IgD-negative memory B cell (primary cell): ENCODE data around the gene FMN2. TPM values are rescaled to one million over a fixed set of nuclear protein-coding genes. Genes with fewer than 3 reads are reported as not detected.

ENCODE experiments used
- H3K27ac Mint-ChIP-seq, 3 donors: one replicate each; pipeline ENCODE4 v1.8.0; 2020 to 2022; ENCODE audit warnings: mild to moderate bottlenecking in 3 of 3, mixed read lengths in 3 of 3, moderate library complexity in 1 of 3
- H3K27me3 Mint-ChIP-seq: one replicate; pipeline ENCODE4 v1.8.0; 2021; ENCODE audit warnings: mixed read lengths
- H3K36me3 Mint-ChIP-seq: one replicate; pipeline ENCODE4 v1.8.0; 2020; ENCODE audit warnings: mild to moderate bottlenecking, mixed read lengths
- H3K4me1 Mint-ChIP-seq, 3 donors: one replicate each; pipeline ENCODE4 v1.8.0; 2020 to 2022; ENCODE audit warnings: mixed read lengths in 3 of 3, mild to moderate bottlenecking in 1 of 3
- H3K4me3 Mint-ChIP-seq, 4 donors: one replicate each; pipeline ENCODE4 v1.8.0; 2020 to 2022; ENCODE audit warnings: mild to moderate bottlenecking in 4 of 4, mixed read lengths in 4 of 4, moderate library complexity in 3 of 4
- H3K9me3 Mint-ChIP-seq, 3 donors: one replicate each; pipeline ENCODE4 v1.8.0; 2020 to 2021; ENCODE audit warnings: mixed read lengths in 3 of 3, mild to moderate bottlenecking in 1 of 3
- polyA plus RNA-seq: library from polyadenylated mRNA; unstranded; fragments of 300-500 nt; fragmentation: Illumina TruSeq; gene quantifications from one replicate; pipeline ENCODE4 v1.2.3, GENCODE V29; 2021

FMN2 gene
- polyA plus RNA-seq, 1 donor from 2014 or later: not detected

DNA sequence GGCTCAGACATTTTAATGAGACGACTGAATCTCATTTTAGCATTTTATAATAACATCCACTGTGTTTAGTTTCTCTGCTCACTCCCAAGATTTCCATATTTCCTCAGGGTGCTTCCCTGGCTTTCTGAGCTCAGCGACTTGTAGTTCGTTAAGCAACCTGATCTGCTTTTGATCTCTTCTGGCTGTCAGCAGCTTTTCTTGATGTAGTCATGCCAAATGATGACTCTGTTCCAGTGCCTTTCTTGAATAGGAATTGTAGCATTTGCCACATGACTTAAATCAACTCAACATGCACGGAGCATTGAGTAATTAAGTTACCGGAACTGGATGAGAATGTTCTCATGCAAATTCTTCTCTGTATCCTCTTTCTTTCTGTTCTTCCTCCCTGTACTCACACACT lies 246.1 kb downstream of the FMN2 start:
- H3K27me3 Mint-ChIP-seq: no peaks in the 10 kb centered on the region
- no peak overlapping the region for H3K27ac Mint-ChIP-seq
- no peaks in the 10 kb centered on the region for H3K36me3 Mint-ChIP-seq
- H3K9me3 Mint-ChIP-seq: peaks cover 2 to 5% (median 3%) of the 10 kb centered on the region in 3 donors
- H3K4me1 Mint-ChIP-seq: no peaks in the 10 kb centered on the region
- no peak overlapping the region for H3K4me3 Mint-ChIP-seq

DNA sequence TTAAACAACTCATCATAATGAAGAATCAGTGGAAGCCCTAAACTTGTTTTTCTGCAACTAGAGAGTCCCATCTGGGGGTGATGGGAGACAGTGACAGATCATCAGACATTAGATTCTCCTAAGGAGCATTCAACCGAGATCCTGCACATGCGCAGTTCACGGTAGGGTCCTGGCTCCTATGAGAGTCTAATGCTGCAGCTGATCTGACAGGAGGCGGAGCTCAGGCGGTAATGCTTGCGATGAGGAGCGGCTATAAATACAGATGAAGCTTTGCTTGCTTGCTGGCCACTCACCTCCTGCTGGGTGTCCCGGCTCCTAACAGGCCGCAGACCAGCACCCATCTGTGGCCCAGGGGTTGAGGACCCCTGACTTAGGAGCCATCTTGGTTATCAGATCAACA lies 247.2 kb downstream of the FMN2 start:
- peaks cover 2 to 5% (median 4%) of the 10 kb centered on the region in 3 donors for H3K9me3 Mint-ChIP-seq
- no peak overlapping the region for H3K4me3 Mint-ChIP-seq
- H3K27me3 Mint-ChIP-seq: no peaks in the 10 kb centered on the region
- no peaks in the 10 kb centered on the region for H3K4me1 Mint-ChIP-seq
- H3K36me3 Mint-ChIP-seq: no peaks in the 10 kb centered on the region
- H3K27ac Mint-ChIP-seq: peak overlapping the region in 1 of 3 donors; percentile 73

DNA sequence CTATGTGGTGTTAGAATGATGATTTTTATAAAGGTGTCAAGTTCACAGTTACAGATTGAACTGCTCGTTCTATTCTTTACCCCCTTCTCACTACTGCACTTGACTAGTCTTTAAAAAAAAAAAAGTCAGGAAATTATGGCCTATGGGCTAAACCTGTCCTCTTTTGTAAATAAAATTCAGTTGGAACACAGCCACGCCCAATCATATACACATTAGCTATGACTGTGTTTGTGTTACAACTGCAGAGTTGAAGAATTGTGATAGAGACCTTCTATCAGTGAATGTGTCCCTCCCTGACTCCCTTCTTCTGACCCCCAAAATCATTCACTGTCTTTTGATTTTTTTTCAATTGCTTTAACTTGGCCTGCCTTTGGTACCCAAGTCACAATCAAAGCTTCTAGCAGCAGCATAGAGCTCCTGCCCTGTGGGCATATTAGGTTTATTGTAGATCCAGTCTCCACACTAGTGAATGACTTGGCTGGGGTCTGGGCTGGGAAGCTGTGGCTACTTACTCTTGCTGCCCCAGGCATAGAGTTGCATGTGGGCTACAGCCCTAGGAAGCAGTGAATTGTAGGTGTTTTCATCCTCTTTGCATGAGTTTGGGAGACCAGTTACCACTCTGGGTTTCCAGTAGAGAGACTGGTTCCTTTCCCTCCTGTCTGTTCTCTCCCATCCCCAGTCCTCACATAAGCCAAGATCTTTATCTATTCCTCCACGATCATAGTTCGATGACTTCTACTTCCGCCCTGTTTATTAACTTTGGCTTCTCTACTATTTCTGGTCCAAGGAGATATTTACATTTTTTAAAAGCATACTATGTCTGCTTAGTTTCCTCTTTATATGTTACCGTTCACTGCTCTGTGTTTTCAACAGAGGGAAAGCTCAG lies 249.9 kb downstream of the FMN2 start:
- Mint-ChIP-seq H3K4me3 (no peak overlapping the region), H3K27me3 (no peaks in the 10 kb centered on the region), H3K9me3 (peaks cover 2 to 9% (median 2%) of the 10 kb centered on the region in 3 donors), H3K27ac (no peak overlapping the region), H3K4me1 (no peaks in the 10 kb centered on the region), H3K36me3 (no peaks in the 10 kb centered on the region)

DNA sequence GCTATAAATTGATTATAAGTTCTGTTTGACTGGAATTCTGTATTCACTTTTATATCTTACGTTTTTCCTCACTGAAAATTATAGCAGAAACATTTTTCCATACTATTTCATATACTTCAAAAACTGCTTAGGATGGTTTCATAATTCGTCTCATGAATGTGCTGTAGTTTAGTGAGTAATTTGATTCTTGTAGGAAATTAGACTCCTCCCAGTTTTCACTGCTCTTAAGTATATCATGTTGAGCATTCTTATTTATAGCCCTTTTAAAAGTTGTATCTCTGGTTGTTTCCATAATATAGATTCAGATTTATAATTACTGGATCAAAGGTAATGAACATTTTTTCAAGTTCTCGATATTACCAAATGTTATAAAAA lies 250.6 kb downstream of the FMN2 start:
- Mint-ChIP-seq H3K4me3 (no peak overlapping the region), H3K36me3 (no peaks in the 10 kb centered on the region), H3K4me1 (no peaks in the 10 kb centered on the region), H3K27ac (no peak overlapping the region), H3K9me3 (peaks cover 2 to 10% (median 3%) of the 10 kb centered on the region in 3 donors), H3K27me3 (no peaks in the 10 kb centered on the region)

DNA sequence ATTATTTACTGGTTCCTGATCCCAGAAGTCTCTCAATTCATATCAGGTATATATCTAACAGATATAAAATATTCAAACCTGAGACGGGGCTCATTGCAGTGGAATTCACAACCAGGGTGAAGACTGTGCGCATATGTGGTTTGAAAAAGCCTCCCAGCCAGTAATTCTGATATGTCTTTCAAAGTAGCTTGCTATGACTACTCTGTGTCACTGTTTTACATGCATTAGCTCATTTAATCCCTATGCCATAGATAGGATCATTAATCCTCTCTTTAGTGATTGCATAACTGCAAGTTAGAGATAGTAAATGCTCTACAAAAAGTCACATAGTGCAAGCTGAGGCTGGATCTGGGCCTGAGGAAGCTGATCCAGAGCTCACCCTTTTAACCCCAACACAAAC lies 251.4 kb downstream of the FMN2 start:
- no peaks in the 10 kb centered on the region for H3K36me3 Mint-ChIP-seq
- H3K27me3 Mint-ChIP-seq: no peaks in the 10 kb centered on the region
- H3K27ac Mint-ChIP-seq: no peak overlapping the region
- no peak overlapping the region for H3K4me3 Mint-ChIP-seq
- no peaks in the 10 kb centered on the region for H3K4me1 Mint-ChIP-seq
- peaks cover 2 to 15% (median 3%) of the 10 kb centered on the region in 3 donors for H3K9me3 Mint-ChIP-seq

DNA sequence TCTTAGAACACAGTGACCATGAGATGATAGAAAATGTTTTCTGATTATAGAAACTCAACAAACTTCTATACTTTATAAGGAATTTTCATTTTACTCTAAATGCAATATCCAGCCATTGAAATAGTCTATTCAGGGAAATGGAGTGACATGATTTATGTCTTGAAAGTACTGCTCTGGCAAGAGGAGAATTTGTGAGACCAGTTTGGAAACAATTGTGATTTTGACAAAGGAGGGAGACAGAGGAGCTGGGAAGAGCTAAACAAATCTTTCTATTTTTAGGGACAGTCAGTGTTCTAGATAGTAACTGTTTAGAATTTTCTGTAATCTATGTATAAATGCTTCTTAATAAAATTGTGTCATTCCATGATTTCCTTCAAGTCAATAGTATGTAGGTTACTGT lies 252.3 kb downstream of the FMN2 start:
- Mint-ChIP-seq H3K9me3 (peaks cover 2 to 15% (median 2%) of the 10 kb centered on the region in 3 donors), H3K4me3 (no peak overlapping the region), H3K27me3 (no peaks in the 10 kb centered on the region), H3K4me1 (no peaks in the 10 kb centered on the region), H3K27ac (no peak overlapping the region), H3K36me3 (no peaks in the 10 kb centered on the region)

DNA sequence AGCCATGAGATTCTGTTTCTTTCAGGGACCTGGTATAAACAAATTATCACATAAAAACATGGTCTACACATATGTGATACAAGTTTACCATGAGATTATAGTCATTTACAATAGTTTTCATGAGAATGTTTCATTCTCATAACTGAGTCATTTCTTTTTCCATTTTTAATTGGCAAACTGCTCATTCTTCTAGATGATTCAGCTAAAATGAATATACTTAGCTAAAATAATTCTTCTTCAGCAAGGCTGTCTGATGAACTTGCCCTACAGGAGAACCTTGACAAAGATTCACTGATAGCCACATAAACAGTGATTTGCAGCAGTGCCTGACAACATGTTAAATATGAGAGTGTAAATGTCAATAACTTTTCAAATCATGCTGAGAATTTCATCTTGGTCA lies 253.2 kb downstream of the FMN2 start:
- no peaks in the 10 kb centered on the region for H3K27me3 Mint-ChIP-seq
- peaks cover 2 to 15% (median 2%) of the 10 kb centered on the region in 3 donors for H3K9me3 Mint-ChIP-seq
- no peak overlapping the region for H3K4me3 Mint-ChIP-seq
- H3K27ac Mint-ChIP-seq: no peak overlapping the region
- H3K36me3 Mint-ChIP-seq: no peaks in the 10 kb centered on the region
- H3K4me1 Mint-ChIP-seq: no peaks in the 10 kb centered on the region

DNA sequence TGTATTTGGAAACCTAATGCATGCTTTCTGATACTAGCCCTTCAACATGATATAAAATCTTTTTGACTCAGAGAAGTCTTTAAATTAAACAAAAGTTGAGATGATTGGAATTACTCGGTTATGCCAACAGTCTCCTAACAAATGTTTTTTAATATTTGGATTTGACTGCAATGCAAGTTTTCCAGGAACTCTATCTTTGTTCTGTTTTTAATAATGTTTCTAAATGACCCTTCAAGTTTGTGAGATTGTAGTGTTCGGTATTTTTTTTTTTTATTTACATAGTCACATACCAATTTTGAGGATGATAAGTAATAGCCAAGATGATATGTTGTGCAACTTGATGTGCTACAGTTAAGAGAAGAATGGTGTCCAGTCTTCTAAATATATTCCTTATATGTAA lies 258.0 kb downstream of the FMN2 start:
- Mint-ChIP-seq H3K36me3 (peaks cover 2% of the 10 kb centered on the region), H3K9me3 (peaks cover 2 to 14% (median 4%) of the 10 kb centered on the region in 3 donors), H3K4me3 (no peak overlapping the region), H3K4me1 (no peaks in the 10 kb centered on the region), H3K27ac (no peak overlapping the region), H3K27me3 (no peaks in the 10 kb centered on the region)

DNA sequence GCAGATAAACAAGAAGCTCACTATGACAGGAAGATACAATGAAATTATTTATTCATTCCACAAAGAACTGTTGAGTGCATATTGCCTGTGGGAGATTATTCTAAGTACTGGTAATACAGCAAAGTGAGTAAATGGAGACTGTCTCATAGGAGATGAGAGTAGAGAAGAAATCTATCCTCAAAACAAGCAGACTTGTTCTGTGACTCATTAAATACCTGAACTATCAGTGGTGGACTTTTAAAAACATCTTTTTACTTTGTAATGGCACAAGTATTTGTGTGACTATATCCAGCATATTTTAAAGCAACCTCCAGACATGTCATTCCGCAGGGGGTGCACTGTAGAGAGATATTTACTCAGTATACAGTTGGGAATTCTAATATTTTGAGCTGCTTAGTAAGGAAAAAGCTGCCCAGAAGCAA lies 259.2 kb downstream of the FMN2 start:
- no peak overlapping the region for H3K27ac Mint-ChIP-seq
- no peaks in the 10 kb centered on the region for H3K4me1 Mint-ChIP-seq
- H3K36me3 Mint-ChIP-seq: peaks cover 2% of the 10 kb centered on the region
- H3K4me3 Mint-ChIP-seq: no peak overlapping the region
- H3K9me3 Mint-ChIP-seq: peaks cover 2 to 17% (median 4%) of the 10 kb centered on the region in 3 donors
- H3K27me3 Mint-ChIP-seq: no peaks in the 10 kb centered on the region

DNA sequence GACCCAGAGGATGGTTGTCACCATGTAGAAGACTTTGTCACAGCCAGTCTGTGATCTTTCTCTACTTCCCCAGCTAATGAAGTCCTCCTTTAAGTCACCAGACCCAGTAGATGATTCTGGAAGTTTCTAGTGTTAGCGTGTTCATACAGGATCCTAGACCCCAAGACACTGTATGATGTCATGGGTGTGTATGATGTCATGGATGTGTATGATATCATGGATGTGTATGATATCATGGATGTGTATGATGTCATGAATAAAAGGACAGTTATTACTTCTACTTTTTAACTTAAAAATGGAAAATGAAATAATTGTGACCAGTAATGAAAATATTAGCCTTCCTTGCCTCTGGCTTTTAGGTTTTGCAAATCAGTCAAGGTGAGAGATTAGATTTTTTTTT lies 260.0 kb downstream of the FMN2 start:
- H3K27ac Mint-ChIP-seq: no peak overlapping the region
- no peaks in the 10 kb centered on the region for H3K27me3 Mint-ChIP-seq
- peaks cover 2% of the 10 kb centered on the region for H3K36me3 Mint-ChIP-seq
- H3K4me1 Mint-ChIP-seq: no peaks in the 10 kb centered on the region
- H3K4me3 Mint-ChIP-seq: no peak overlapping the region
- H3K9me3 Mint-ChIP-seq: peaks cover 2 to 11% (median 4%) of the 10 kb centered on the region in 3 donors

DNA sequence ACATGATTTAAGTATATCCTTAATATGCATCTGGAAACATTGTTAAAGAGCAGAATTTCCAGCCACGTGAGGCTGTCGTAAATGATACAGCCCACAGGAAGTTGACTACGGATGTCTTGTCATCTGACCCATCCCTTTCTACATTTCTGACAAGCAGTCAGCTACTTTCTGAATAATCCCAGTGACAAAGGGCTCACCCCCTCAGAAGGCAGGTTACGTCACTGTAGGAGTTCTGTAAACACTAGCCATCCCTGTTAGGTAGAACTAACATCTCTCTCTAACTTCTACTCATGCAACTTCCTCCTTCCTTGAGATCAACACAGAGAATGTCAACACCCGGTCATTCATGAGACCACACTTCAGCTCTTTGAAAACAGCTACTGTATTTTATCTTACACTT lies 261.1 kb downstream of the FMN2 start:
- peaks cover 2% of the 10 kb centered on the region for H3K36me3 Mint-ChIP-seq

DNA sequence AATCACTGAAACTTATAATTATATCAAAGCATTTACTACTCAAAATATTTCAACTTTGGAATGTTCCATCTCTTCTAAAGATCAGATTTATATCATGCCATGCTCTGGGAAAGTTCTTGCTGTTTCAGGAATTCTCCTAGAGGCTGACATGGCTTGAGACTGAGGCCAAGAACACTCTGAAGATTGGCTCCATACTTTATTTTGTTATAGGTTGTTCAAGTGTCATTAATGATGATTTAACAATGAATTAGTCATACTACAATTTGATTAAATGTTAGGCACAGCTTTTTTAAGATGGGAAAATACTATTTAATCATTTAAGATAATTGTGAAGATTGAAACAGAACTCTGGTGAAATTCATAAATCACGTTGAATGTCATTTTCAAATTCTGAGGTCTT lies 264.9 kb downstream of the FMN2 start:
- no peaks in the 10 kb centered on the region for H3K27me3 Mint-ChIP-seq
- H3K27ac Mint-ChIP-seq: no peak overlapping the region
- H3K36me3 Mint-ChIP-seq: peaks cover 2% of the 10 kb centered on the region
- H3K4me3 Mint-ChIP-seq: no peak overlapping the region
- peaks cover 0 to 22% (median 2%) of the 10 kb centered on the region in 3 donors for H3K9me3 Mint-ChIP-seq
- no peaks in the 10 kb centered on the region for H3K4me1 Mint-ChIP-seq

More for the DNA sequence above, 261.1 kb downstream of the FMN2 start:
- Mint-ChIP-seq H3K9me3 (peaks cover 2 to 7% (median 2%) of the 10 kb centered on the region in 3 donors), H3K27me3 (no peaks in the 10 kb centered on the region), H3K27ac (no peak overlapping the region), H3K4me3 (no peak overlapping the region), H3K4me1 (no peaks in the 10 kb centered on the region)

DNA sequence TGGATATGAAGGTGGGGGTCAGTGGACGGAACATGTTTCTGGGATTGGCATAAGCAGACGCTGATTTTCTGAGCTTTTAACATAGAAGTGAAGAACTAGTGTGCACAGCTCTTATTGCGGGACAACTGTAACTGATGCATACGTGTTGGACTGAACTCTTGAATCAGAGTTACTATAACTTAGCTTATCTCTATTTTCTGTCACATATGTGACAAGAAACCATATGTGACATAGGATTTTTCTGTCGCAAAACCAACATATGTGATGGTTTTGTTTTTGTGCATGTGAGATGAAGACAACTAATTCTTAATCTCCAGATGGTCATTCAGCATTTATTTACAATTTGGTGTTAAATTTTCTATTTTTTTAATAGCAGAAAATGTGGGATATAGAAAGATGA lies 270.4 kb downstream of the FMN2 start:
- no peak overlapping the region for H3K4me3 Mint-ChIP-seq
- H3K9me3 Mint-ChIP-seq: peaks cover 0 to 16% (median 4%) of the 10 kb centered on the region in 3 donors
- H3K4me1 Mint-ChIP-seq: no peaks in the 10 kb centered on the region
- no peaks in the 10 kb centered on the region for H3K36me3 Mint-ChIP-seq
- no peaks in the 10 kb centered on the region for H3K27me3 Mint-ChIP-seq
- H3K27ac Mint-ChIP-seq: no peak overlapping the region

DNA sequence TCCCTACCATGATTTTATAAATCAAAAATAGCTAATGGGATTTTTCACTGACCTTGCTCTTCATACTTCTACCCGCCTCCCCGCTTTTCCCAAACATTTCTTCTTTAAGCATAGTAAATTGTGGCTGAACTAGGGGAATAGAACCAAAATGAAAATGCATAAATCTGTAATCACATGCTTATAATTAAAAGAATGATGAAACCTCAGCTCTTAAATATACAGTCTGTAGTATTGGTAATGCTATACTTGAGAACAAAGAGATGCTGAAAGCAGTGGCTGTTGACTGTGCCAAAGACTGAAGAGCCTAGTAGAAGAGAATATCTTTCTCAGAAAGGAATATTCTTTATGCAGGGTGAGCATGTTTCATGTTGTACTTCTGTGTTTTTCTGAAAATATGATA lies 271.1 kb downstream of the FMN2 start:
- Mint-ChIP-seq H3K4me3 (no peak overlapping the region), H3K27me3 (no peaks in the 10 kb centered on the region), H3K9me3 (peaks cover 0 to 18% (median 4%) of the 10 kb centered on the region in 3 donors), H3K27ac (no peak overlapping the region), H3K36me3 (no peaks in the 10 kb centered on the region), H3K4me1 (no peaks in the 10 kb centered on the region)

DNA sequence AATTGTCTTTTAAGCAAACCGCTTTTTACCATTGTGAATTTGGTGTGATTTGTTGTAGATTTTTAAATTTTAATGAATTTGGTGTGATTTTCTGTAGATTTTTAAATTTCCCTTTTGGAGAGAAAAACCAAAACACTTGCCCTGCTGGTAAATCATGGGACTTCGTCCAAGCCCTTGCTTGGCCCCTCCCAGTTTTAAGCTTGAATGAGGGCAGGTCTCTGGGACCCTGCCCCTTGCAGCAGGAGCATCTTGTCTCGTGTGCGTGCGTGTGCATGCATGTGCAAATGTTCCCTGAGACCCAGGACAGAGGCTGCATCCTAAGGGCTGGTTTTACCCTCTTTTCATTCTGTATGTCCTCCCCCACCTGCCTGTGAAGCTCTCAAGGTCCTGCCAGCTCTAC lies 271.6 kb downstream of the FMN2 start:
- no peaks in the 10 kb centered on the region for H3K36me3 Mint-ChIP-seq
- H3K4me3 Mint-ChIP-seq: no peak overlapping the region
- H3K27me3 Mint-ChIP-seq: no peaks in the 10 kb centered on the region
- no peaks in the 10 kb centered on the region for H3K4me1 Mint-ChIP-seq
- no peak overlapping the region for H3K27ac Mint-ChIP-seq
- H3K9me3 Mint-ChIP-seq: peaks cover 0 to 19% (median 4%) of the 10 kb centered on the region in 3 donors

DNA sequence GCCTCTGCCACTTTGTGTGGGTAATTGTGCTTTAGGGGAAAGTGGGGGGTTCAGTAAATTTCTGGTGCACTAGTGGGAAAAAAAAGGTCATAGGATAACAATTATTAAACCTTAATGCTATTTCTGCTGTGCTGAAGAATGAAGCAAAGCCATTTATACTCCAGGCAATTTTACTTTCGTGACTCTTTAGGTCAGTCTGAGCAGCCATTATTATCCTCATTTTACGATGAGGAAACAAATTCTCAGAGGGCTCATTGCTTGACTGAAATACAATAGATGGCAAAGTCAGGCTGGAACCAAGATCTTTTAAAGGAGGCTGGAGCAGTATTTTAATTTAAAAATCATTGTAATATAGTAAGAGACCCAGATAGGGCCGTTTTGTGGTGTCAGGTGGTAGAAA lies 272.2 kb downstream of the FMN2 start:
- no peak overlapping the region for H3K4me3 Mint-ChIP-seq
- H3K27me3 Mint-ChIP-seq: no peaks in the 10 kb centered on the region
- H3K4me1 Mint-ChIP-seq: no peaks in the 10 kb centered on the region
- peaks cover 0 to 19% (median 4%) of the 10 kb centered on the region in 3 donors for H3K9me3 Mint-ChIP-seq
- H3K27ac Mint-ChIP-seq: no peak overlapping the region
- H3K36me3 Mint-ChIP-seq: no peaks in the 10 kb centered on the region
